ENCODE data around the gene SPINT2. TPM values are rescaled to one million over a fixed set of nuclear protein-coding genes. Genes with fewer than 3 reads are reported as not detected.
A peak's percentile ranks its signal among the peaks of the same experiment; 100 is the strongest.

SPINT2 gene, protein sequence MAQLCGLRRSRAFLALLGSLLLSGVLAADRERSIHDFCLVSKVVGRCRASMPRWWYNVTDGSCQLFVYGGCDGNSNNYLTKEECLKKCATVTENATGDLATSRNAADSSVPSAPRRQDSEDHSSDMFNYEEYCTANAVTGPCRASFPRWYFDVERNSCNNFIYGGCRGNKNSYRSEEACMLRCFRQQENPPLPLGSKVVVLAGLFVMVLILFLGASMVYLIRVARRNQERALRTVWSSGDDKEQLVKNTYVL
- 231 TPM for total RNA-seq
- long read RNA-seq, transcript SPINT2-201 (7 exons, 1,802 nt) = major isoform, 506 of 572 reads
- long read RNA-seq, transcript SPINT2-202 (6 exons, 1,367 nt) = minor isoform, 12 of 572 reads
- long read RNA-seq, partial matches to known transcripts = 32 of 572 reads
- long read RNA-seq, other reads (novel, unspliced or antisense) = 19 of 572 reads

DNA sequence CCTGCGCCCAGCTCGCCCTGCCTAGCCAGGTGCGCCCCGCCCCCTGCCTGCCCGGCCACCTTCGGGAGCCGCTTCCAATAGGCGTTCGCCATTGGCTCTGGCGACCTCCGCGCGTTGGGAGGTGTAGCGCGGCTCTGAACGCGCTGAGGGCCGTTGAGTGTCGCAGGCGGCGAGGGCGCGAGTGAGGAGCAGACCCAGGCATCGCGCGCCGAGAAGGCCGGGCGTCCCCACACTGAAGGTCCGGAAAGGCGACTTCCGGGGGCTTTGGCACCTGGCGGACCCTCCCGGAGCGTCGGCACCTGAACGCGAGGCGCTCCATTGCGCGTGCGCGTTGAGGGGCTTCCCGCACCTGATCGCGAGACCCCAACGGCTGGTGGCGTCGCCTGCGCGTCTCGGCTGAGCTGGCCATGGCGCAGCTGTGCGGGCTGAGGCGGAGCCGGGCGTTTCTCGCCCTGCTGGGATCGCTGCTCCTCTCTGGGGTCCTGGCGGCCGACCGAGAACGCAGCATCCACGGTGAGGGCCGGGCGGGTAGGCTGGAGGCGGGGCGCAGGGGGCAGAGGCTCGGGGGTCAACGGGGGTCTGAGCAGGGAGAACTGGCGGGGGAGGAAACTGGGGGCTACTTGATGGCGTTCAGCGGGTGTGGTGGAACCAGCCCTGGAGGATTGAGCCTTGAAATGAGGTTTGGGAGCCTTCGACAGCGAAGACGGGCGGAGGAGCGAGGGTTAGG, at the start of gene SPINT2:
SPINT2 (plus strand) TSS at position 88 of the 727 bp plus-strand sequence; CDS start at position 408, 320 bp downstream.
- peak within 1 kb of the TSS; percentile 86 for H3K27ac ChIP-seq
- no peaks in the 10 kb centered on the region for H3K9me3 ChIP-seq
- DNase-seq (no peak), ATAC-seq (peak; percentile 32)
- peaks cover 16% of the 10 kb centered on the region for H3K4me1 ChIP-seq
- peak within 1 kb of the TSS; percentile 64 for H3K4me3 ChIP-seq
- TF ChIP-seq, protein P1, sequence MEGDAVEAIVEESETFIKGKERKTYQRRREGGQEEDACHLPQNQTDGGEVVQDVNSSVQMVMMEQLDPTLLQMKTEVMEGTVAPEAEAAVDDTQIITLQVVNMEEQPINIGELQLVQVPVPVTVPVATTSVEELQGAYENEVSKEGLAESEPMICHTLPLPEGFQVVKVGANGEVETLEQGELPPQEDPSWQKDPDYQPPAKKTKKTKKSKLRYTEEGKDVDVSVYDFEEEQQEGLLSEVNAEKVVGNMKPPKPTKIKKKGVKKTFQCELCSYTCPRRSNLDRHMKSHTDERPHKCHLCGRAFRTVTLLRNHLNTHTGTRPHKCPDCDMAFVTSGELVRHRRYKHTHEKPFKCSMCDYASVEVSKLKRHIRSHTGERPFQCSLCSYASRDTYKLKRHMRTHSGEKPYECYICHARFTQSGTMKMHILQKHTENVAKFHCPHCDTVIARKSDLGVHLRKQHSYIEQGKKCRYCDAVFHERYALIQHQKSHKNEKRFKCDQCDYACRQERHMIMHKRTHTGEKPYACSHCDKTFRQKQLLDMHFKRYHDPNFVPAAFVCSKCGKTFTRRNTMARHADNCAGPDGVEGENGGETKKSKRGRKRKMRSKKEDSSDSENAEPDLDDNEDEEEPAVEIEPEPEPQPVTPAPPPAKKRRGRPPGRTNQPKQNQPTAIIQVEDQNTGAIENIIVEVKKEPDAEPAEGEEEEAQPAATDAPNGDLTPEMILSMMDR (IDR thresholded peaks at IDR 0.05) = no peak
- no peaks in the 10 kb centered on the region for H3K36me3 ChIP-seq
- no peaks in the 10 kb centered on the region for H3K27me3 ChIP-seq
- intact Hi-C loops (cut with DNase I) = no loop called here

DNA sequence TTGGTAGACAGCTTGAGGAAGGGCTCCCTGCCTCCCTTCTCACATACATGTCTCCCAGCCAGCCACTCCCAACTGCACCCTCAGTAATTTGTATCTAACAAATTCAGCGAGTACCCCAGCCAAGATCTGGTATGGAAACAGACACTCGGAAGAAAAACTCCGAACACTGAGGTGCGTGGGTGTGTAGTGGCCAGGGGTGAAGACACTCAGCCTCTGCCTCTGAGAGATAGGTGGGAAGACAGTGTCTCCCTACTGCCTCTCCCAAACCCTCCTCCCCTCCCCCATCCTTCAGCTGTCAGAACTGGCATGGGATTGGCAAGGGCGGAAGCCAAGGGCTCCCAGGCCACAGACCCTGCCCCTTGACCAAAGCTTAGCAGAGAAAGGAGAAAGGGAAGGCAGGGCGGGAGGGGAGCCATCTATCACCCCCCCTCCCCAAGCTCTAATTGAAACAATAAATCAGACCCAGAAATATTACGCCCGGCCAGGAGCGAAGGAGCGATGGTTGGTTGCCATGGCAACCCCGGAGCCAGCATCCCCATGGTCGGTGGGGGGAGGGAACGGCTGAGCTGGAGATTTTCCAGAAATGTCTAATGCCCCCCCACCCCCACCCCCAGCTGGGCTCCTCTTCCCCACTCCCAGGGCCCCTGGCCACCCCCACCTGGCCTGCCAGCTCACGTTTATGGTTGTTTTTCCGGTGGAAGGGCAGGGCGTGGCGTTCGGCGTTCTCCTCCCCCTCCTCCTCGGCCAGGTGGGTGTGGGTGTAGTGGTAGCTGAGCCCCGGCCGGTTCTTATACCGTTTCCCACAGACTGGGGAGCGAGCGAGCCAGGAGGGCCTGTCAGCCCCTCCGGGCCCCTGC, 47.4 kb upstream of the SPINT2 start:
- intact Hi-C loops (cut with DNase I) = no loop called here
- peaks cover 27% of the 10 kb centered on the region for H3K27me3 ChIP-seq

DNA sequence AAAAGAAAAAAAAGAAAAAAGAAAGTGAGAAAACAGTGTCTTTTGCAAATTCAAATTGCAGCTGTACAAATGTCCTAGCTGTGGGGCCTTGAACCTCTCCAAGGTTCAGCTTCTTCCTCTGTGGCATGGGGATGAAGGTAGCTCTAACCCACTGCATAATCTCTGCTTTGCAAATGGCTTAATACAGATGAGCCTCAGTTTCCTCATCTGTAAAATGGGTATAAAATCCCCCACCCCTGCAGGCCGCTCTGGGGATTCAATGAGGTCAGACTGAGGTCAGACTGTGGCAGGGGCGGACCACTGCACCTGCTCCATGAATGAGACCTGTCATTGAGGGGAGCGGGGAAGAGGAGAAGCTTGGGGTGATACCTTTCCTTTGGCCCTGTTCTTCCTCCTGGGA, 46.2 kb upstream of the SPINT2 start:
- H3K4me1 ChIP-seq = no peaks in the 10 kb centered on the region
- no peaks in the 10 kb centered on the region for H3K9me3 ChIP-seq
- peaks cover 38% of the 10 kb centered on the region for H3K27me3 ChIP-seq
- intact Hi-C loops (cut with DNase I) = no loop called here
- H3K4me3 ChIP-seq = no peak overlapping the region
- no peaks in the 10 kb centered on the region for H3K36me3 ChIP-seq
- DNase-seq = no peak
- no peak overlapping the region for H3K27ac ChIP-seq
- ATAC-seq = no peak
- TF ChIP-seq, protein P1 (IDR thresholded peaks at IDR 0.05) = no peak

More for the DNA sequence above, 47.4 kb upstream of the SPINT2 start:
- H3K4me3 ChIP-seq = no peak overlapping the region
- TF ChIP-seq, protein P1 (IDR thresholded peaks at IDR 0.05) = no peak
- no peaks in the 10 kb centered on the region for H3K4me1 ChIP-seq
- H3K36me3 ChIP-seq = no peaks in the 10 kb centered on the region
- no peak overlapping the region for H3K27ac ChIP-seq
- DNase-seq (no peak), ATAC-seq (no peak)
- H3K9me3 ChIP-seq = no peaks in the 10 kb centered on the region

DNA sequence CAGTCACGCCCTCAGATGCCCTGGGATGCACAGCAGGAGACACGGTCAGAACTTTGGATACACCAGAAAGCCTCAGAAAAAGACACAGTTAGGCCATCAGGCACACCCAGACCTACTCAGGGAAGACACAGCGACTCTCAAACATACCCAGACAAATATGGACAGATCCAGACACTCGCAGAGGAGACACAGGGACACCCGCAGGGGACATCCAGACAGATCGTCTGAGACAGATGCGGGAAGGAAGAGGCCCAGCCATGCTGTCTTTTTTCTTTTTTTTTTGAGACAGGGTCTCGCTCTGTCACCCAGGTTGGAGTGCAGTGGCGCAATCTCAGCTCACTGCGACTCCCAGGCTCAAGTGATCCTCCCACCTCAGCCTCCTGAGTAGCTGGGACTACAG, 45.2 kb upstream of the SPINT2 start:
- peaks cover 48% of the 10 kb centered on the region for H3K27me3 ChIP-seq
- no peak overlapping the region for H3K4me3 ChIP-seq
- TF ChIP-seq, protein P1 (IDR thresholded peaks at IDR 0.05) = no peak
- ATAC-seq (no peak), DNase-seq (no peak)
- H3K36me3 ChIP-seq = no peaks in the 10 kb centered on the region
- H3K27ac ChIP-seq = no peak overlapping the region
- H3K4me1 ChIP-seq = no peaks in the 10 kb centered on the region
- no peaks in the 10 kb centered on the region for H3K9me3 ChIP-seq
- intact Hi-C loops (cut with DNase I) = no loop called here

DNA sequence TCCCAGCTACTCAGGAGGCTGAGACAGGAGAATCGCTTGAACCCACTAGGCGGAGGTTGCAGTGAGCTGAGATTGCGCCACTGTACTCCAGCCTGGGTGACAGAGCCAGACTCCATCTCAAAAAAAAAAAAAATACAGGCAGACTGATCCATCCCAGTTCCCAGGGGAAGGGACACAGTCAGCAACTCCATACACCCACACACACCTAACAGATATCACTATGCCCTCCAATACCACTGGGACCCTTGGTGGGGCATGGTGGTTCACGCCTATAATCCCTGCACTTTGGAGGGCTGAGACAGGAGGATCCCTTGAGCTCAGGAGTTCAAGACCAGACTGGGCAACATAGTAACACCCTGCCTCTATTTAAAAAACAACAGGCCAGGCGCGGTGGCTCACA, 43.0 kb upstream of the SPINT2 start:
- no peak for ATAC-seq
- no peaks in the 10 kb centered on the region for H3K4me1 ChIP-seq
- no peak for DNase-seq
- no peaks in the 10 kb centered on the region for H3K9me3 ChIP-seq
- H3K27ac ChIP-seq = no peak overlapping the region
- TF ChIP-seq, protein P1 (IDR thresholded peaks at IDR 0.05) = no peak
- H3K27me3 ChIP-seq = peaks cover 67% of the 10 kb centered on the region
- intact Hi-C loops (cut with DNase I) = no loop called here
- H3K4me3 ChIP-seq = no peak overlapping the region
- H3K36me3 ChIP-seq = no peaks in the 10 kb centered on the region

All from upper lobe of right lung (tissue), 1 donor.